BLaER1 treated with 17β-estradiol and CSF1 and Interleukin-3, amounts not matched to agents 10 nM and 100 nM (cell line): ENCODE measurements around the gene PCK1.

ENCODE experiments used
- H3K27ac ChIP-seq, 11 experiments: shearing (Covaris generic); formaldehyde crosslinking; 2 replicates each; pipeline ENCODE4 v1.8.1; 2022
- H3K27me3 ChIP-seq, 11 experiments: shearing (Covaris generic); formaldehyde crosslinking; 2 replicates each; pipeline ENCODE4 v1.8.1; 2022
- H3K36me3 ChIP-seq, 11 experiments: shearing (Covaris generic); formaldehyde crosslinking; 2 replicates each; pipeline ENCODE4 v1.8.1; 2022
- H3K4me1 ChIP-seq, 10 experiments: shearing (Covaris generic); formaldehyde crosslinking; 2 replicates each; pipeline ENCODE4 v1.8.1; 2022
- H3K4me2 ChIP-seq, 11 experiments: shearing (Covaris generic); formaldehyde crosslinking; 2 replicates each; pipeline ENCODE4 v1.8.1; 2022
- H3K4me3 ChIP-seq, 10 experiments: shearing (Covaris generic); formaldehyde crosslinking; 2 replicates each; pipeline ENCODE4 v1.8.1; 2022
- H3K9ac ChIP-seq, 11 experiments: shearing (Covaris generic); formaldehyde crosslinking; 2 replicates each; pipeline ENCODE4 v1.8.1; 2022
- H3K9me3 ChIP-seq, 11 experiments: shearing (Covaris generic); formaldehyde crosslinking; replicated peaks in 1 of 11; 2 replicates each; pipeline ENCODE4 v1.8.1; 2022
- H4K20me1 ChIP-seq, 11 experiments: shearing (Covaris generic); formaldehyde crosslinking; 2 replicates each; pipeline ENCODE4 v1.8.1; 2022
- Cebpa-rat ChIP-seq, 11 experiments: shearing (Covaris generic); IDR thresholded peaks; 2 replicates each; pipeline ENCODE4 v1.8.1; 2022

The PCK1 gene

GRCh38 chr20:57593134-57593886 lies 32.4 kb downstream of the PCK1 start:
- H3K9me3 ChIP-seq, result no peaks in the 10 kb centered on the region
- peaks cover 0 to 22% (median 0%) of the 10 kb centered on the region in 11 experiments; a peak in 4 of 22 replicates for H4K20me1 ChIP-seq
- no peaks in the 10 kb centered on the region for H3K27me3 ChIP-seq
- H3K4me2 ChIP-seq, result peak overlapping the region in 10 of 11 experiments; percentile 17 to 58 (median 44); a peak in 16 of 22 replicates
- H3K4me3 ChIP-seq, result no peak overlapping the region
- peak overlapping the region in 1 of 11 experiments; percentile 18; a peak in 1 of 22 replicates for H3K9ac ChIP-seq
- H3K4me1 ChIP-seq, result peaks cover 5 to 39% (median 34%) of the 10 kb centered on the region in 10 experiments; a peak in 17 of 20 replicates
- H3K36me3 ChIP-seq, result no peaks in the 10 kb centered on the region
- TF ChIP-seq Cebpa-rat (IDR thresholded peaks at IDR 0.05), result no peak
- no peak overlapping the region for H3K27ac ChIP-seq

- no peaks in the 10 kb centered on the region for H3K27me3 ChIP-seq
- H4K20me1 ChIP-seq, result peaks cover 0 to 22% (median 0%) of the 10 kb centered on the region in 11 experiments; a peak in 4 of 22 replicates
- H3K27ac ChIP-seq, result no peak overlapping the region
- H3K9ac ChIP-seq, result no peak overlapping the region
- H3K4me3 ChIP-seq, result no peak overlapping the region
- peaks cover 5 to 39% (median 34%) of the 10 kb centered on the region in 10 experiments; a peak in 17 of 20 replicates for H3K4me1 ChIP-seq
- H3K9me3 ChIP-seq, result no peaks in the 10 kb centered on the region
- no peaks in the 10 kb centered on the region for H3K36me3 ChIP-seq
- TF ChIP-seq Cebpa-rat (IDR thresholded peaks at IDR 0.05), result no peak
- peak overlapping the region in 6 of 11 experiments; percentile 9 to 54 (median 30); a peak in 7 of 22 replicates for H3K4me2 ChIP-seq
Observed at GRCh38 chr20:57594092-57594951, 33.4 kb downstream of the PCK1 start.

- TF ChIP-seq Cebpa-rat (IDR thresholded peaks at IDR 0.05), result no peak
- no peaks in the 10 kb centered on the region for H3K9me3 ChIP-seq
- no peak overlapping the region for H3K4me3 ChIP-seq
Observed at GRCh38 chr20:57595041-57596030, 34.4 kb downstream of the PCK1 start.

GRCh38 chr20:57596358-57596757 lies 35.4 kb downstream of the PCK1 start:
- Histone ChIP-seq H3K4me3 (no peak overlapping the region), H3K9me3 (no peaks in the 10 kb centered on the region), H3K4me1 (peaks cover 5 to 36% (median 31%) of the 10 kb centered on the region in 10 experiments; a peak in 17 of 20 replicates), H3K36me3 (no peaks in the 10 kb centered on the region), H3K9ac (no peak overlapping the region), H3K27ac (no peak overlapping the region), H3K4me2 (peak overlapping the region in 5 of 11 experiments; percentile 62 to 93 (median 79); a peak in 6 of 22 replicates), H4K20me1 (peaks cover 0 to 18% (median 0%) of the 10 kb centered on the region in 11 experiments; a peak in 3 of 22 replicates), H3K27me3 (no peaks in the 10 kb centered on the region)
- no peak for TF ChIP-seq Cebpa-rat (IDR thresholded peaks at IDR 0.05)

More at GRCh38 chr20:57595041-57596030, 34.4 kb downstream of the PCK1 start:
- H3K9ac ChIP-seq, result no peak overlapping the region
- peaks cover 5 to 39% (median 34%) of the 10 kb centered on the region in 10 experiments; a peak in 17 of 20 replicates for H3K4me1 ChIP-seq
- H4K20me1 ChIP-seq, result peaks cover 0 to 22% (median 0%) of the 10 kb centered on the region in 11 experiments; a peak in 3 of 22 replicates
- H3K4me2 ChIP-seq, result no peak overlapping the region
- no peaks in the 10 kb centered on the region for H3K36me3 ChIP-seq
- H3K27me3 ChIP-seq, result no peaks in the 10 kb centered on the region
- H3K27ac ChIP-seq, result no peak overlapping the region

DNA sequence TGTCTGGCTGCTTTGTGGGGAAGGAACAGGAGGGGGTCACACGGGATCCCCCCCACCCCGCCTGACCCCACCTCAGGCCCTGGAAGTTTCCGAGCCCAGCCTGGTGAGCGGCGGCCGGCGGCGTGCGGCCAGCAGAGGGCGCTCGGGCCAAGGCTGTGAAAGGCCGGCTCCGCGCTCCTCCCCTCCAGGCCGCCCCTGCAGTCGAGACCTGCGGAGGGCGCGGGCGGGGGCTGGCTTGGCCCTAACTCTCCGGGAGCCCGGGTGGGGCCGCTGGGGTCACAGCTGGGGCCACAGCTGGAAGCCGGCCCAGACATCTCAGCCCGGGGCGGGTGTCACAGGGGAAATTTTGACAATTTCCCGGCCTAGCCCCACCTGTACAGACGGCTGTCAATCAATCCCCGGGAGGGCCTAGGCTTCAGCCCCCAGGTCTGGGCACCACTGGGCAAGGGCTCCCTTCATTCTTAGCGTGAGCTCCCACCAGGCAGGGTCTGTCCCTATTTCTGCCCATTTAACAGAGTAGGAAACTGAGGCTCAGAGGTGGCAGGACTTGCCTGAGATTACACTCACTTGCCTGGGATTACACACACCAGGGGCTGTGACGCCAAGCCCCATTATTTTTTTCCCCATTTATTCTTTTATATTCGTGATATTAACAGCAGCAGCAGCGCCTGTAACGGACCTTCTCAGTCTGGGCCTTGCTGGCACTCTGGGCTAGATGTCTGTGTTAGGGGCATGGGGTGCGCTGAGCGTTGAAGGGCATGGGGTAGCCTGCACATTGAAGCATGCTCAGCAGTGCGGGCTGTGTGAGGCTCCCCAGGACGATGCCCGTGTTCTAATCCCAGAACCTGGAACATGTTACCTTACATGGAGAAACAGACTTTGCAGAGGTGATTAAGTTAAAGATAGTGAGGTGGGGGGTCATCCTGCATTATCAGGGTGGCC lies 36.4 kb downstream of the PCK1 start:
- Histone ChIP-seq H3K27ac (no peak overlapping the region), H3K9me3 (no peaks in the 10 kb centered on the region), H3K4me1 (peaks cover 5 to 27% (median 22%) of the 10 kb centered on the region in 10 experiments; a peak in 17 of 20 replicates), H3K27me3 (no peaks in the 10 kb centered on the region), H3K4me3 (peak overlapping the region in 4 of 10 experiments; percentile 27 to 51 (median 35); a peak in 4 of 20 replicates), H3K36me3 (no peaks in the 10 kb centered on the region), H3K4me2 (peak overlapping the region; percentile 53 to 93 (median 79)), H4K20me1 (peaks cover 0 to 16% (median 0%) of the 10 kb centered on the region in 11 experiments; a peak in 3 of 22 replicates), H3K9ac (peak overlapping the region in 6 of 11 experiments; percentile 40 to 63 (median 53); a peak in 10 of 22 replicates)
- no peak for TF ChIP-seq Cebpa-rat (IDR thresholded peaks at IDR 0.05)

DNA sequence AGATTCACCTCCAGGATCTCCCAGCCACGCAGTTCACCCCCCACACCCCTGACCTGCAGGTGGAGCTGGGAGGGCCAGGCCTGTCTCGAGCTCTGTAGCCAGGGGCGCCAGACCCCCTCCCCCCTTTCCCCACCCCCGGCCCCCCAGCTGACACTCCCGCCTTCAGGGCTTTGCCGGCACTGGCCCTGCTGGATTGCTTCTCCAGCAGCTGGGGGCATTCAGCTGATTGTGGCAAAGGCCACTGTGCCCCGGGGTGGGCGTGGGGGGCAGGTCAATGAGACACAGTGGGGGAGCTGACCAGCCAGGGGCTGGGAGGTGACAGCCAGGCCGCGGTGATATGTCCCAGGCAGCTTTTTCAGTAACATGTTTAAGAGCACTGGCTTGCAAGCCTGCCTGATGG lies 37.1 kb downstream of the PCK1 start:
- Histone ChIP-seq H3K27ac (no peak overlapping the region), H4K20me1 (peaks cover 0 to 8% (median 0%) of the 10 kb centered on the region in 11 experiments; a peak in 2 of 22 replicates), H3K4me3 (no peak overlapping the region), H3K4me2 (no peak overlapping the region), H3K36me3 (no peaks in the 10 kb centered on the region), H3K4me1 (peaks cover 5 to 19% (median 14%) of the 10 kb centered on the region in 10 experiments; a peak in 16 of 20 replicates), H3K9me3 (no peaks in the 10 kb centered on the region), H3K27me3 (no peaks in the 10 kb centered on the region), H3K9ac (no peak overlapping the region)
- TF ChIP-seq Cebpa-rat (IDR thresholded peaks at IDR 0.05), result no peak

- Histone ChIP-seq H3K4me3 (no peak overlapping the region), H3K9me3 (no peaks in the 10 kb centered on the region), H4K20me1 (peaks cover 0 to 6% (median 0%) of the 10 kb centered on the region in 11 experiments; a peak in 2 of 22 replicates), H3K4me2 (no peak overlapping the region), H3K36me3 (no peaks in the 10 kb centered on the region), H3K9ac (no peak overlapping the region), H3K27me3 (no peaks in the 10 kb centered on the region), H3K27ac (no peak overlapping the region), H3K4me1 (peaks cover 3 to 15% (median 10%) of the 10 kb centered on the region in 10 experiments; a peak in 16 of 20 replicates)
- TF ChIP-seq Cebpa-rat (IDR thresholded peaks at IDR 0.05), result no peak
Observed at GRCh38 chr20:57598491-57598890, 37.6 kb downstream of the PCK1 start.
